Natural killer cell treated with Interleukin-12 subunit alpha and Interleukin-12 subunit beta and Interleukin-15 and Interleukin-18, amount 100 ng/mL, for 72 hours (primary cell): ENCODE results near the gene SLC26A11. TPM values are rescaled to one million over a fixed set of nuclear protein-coding genes. Genes with fewer than 3 reads are reported as not detected.
"Not testable (repeated sequence)": the region's sequence is repeated elsewhere in the genome, so short reads cannot be mapped to it uniquely, and the experiment has no call there.

ENCODE experiments used
- ATAC-seq, 2 donors: fragments of 150-1000 bp; cut with Tn5 transposase in 1 of 2; sonication (Bioruptor Pico), chemical (Tn5 transposase) in 1 of 2; 2 replicates each; pipeline ENCODE4 v1.10.0; 2021
- DNase-seq: peaks from one replicate; pipeline ENCODE4 v3.0.0; 2022; ENCODE audit warnings: low spot score
- H3K27ac Mint-ChIP-seq, 2 donors: 1 replicate in 1 of 2; 2 replicates in 1 of 2; pipeline ENCODE4 v1.8.0; 2022; ENCODE audit warnings: mixed read lengths in 2 of 2, mild to moderate bottlenecking in 1 of 2, moderate library complexity in 1 of 2
- H3K27me3 Mint-ChIP-seq, 2 donors: 1 replicate in 1 of 2; 2 replicates in 1 of 2; pipeline ENCODE4 v1.8.0; 2022; ENCODE audit warnings: mixed read lengths in 2 of 2
- H3K36me3 Mint-ChIP-seq: one replicate; pipeline ENCODE4 v1.8.0; 2022; ENCODE audit warnings: mixed read lengths
- H3K4me1 Mint-ChIP-seq, 2 donors: 1 replicate in 1 of 2; 2 replicates in 1 of 2; pipeline ENCODE4 v1.8.0; 2022; ENCODE audit warnings: low read depth in 2 of 2, mixed read lengths in 2 of 2, mild to moderate bottlenecking in 1 of 2
- H3K4me3 Mint-ChIP-seq: one replicate; pipeline ENCODE4 v1.8.0; 2022; ENCODE audit warnings: mixed read lengths
- H3K9me3 Mint-ChIP-seq: 2 replicates; pipeline ENCODE4 v1.8.0; 2022; ENCODE audit warnings: mixed read lengths
- total RNA-seq, 2 donors: library from RNA; stranded (reverse); gene quantifications; one replicate each; pipeline ENCODE4 v1.2.3, GENCODE V29; 2022

The SLC26A11 gene
- total RNA-seq, 2 donors from 2014 or later: 5.5 to 19.3 TPM

GRCh38 chr17:80258296-80258695 lies 38.1 kb downstream of the SLC26A11 start:
- not testable (repeated sequence) for H3K9me3 Mint-ChIP-seq, ATAC-seq, DNase-seq, H3K27me3 Mint-ChIP-seq, H3K36me3 Mint-ChIP-seq
- peak overlapping the region; percentile 100 for H3K27ac Mint-ChIP-seq
- peaks cover 57 to 60% of the 10 kb centered on the region in 2 donors for H3K4me1 Mint-ChIP-seq
- H3K4me3 Mint-ChIP-seq: peak overlapping the region; percentile 82

DNA sequence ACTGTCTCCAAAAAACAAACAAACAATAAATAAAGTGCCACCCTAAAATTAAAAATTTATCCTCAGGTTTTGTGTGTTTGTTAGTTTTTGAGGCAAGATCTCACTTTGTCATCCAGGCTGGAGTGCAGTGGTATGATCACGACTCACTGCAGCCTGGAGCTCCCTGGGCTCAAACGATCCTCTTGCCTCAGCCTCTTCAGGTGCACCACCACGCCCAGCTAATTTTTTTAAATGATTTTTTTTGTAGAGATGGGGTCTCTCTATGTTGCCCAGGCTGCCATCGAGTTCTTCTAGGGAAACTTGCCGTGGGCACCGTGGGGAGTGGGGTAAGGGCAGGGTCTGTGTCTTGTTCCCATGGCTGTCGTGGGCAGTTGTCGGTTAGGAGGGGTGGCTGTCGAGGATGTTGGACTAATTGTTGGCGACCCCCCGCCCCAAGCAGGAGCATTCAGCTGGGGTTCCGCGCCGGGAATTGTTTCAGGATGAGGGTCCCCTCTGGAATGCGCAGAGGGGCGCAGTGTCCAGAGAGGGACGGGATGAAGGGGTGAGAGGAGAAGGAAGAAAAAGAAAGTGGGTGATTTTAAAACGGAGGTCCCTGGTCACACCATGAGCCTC lies 39.3 kb downstream of the SLC26A11 start:
- no peaks in the 10 kb centered on the region for H3K9me3 Mint-ChIP-seq
- peak overlapping the region; percentile 100 for H3K27ac Mint-ChIP-seq
- no peak for ATAC-seq
- no peaks in the 10 kb centered on the region for H3K27me3 Mint-ChIP-seq
- no peak for DNase-seq
- H3K4me1 Mint-ChIP-seq: peaks cover 49 to 58% of the 10 kb centered on the region in 2 donors
- H3K36me3 Mint-ChIP-seq: peaks cover 4% of the 10 kb centered on the region
- peak overlapping the region; percentile 82 for H3K4me3 Mint-ChIP-seq

GRCh38 chr17:80260069-80260535 lies 39.9 kb downstream of the SLC26A11 start:
- peak overlapping the region; percentile 100 for H3K27ac Mint-ChIP-seq
- peak overlapping the region; percentile 82 for H3K4me3 Mint-ChIP-seq
- no peaks in the 10 kb centered on the region for H3K27me3 Mint-ChIP-seq
- H3K9me3 Mint-ChIP-seq: no peaks in the 10 kb centered on the region
- H3K4me1 Mint-ChIP-seq: peaks cover 43 to 53% of the 10 kb centered on the region in 2 donors
- peak; percentile 66 to 80 for ATAC-seq
- peak; percentile 91 for DNase-seq
- peaks cover 9% of the 10 kb centered on the region for H3K36me3 Mint-ChIP-seq

GRCh38 chr17:80260791-80261158 lies 40.5 kb downstream of the SLC26A11 start, which contains the start of gene RNF213:
Gene RNF213, plus strand, starts transcription at chr17:80260852. Its CDS starts 2,830 bp downstream, at chr17:80263682.
- H3K9me3 Mint-ChIP-seq: no peaks in the 10 kb centered on the region
- DNase-seq: peak; percentile 87
- peak; percentile 37 to 68 for ATAC-seq
- peaks cover 42 to 52% of the 10 kb centered on the region in 2 donors for H3K4me1 Mint-ChIP-seq
- peaks cover 15% of the 10 kb centered on the region for H3K36me3 Mint-ChIP-seq
- H3K27me3 Mint-ChIP-seq: no peaks in the 10 kb centered on the region
- H3K4me3 Mint-ChIP-seq: peak within 1 kb of the TSS; percentile 90
- H3K27ac Mint-ChIP-seq: peak within 1 kb of the TSS; percentile 100

DNA sequence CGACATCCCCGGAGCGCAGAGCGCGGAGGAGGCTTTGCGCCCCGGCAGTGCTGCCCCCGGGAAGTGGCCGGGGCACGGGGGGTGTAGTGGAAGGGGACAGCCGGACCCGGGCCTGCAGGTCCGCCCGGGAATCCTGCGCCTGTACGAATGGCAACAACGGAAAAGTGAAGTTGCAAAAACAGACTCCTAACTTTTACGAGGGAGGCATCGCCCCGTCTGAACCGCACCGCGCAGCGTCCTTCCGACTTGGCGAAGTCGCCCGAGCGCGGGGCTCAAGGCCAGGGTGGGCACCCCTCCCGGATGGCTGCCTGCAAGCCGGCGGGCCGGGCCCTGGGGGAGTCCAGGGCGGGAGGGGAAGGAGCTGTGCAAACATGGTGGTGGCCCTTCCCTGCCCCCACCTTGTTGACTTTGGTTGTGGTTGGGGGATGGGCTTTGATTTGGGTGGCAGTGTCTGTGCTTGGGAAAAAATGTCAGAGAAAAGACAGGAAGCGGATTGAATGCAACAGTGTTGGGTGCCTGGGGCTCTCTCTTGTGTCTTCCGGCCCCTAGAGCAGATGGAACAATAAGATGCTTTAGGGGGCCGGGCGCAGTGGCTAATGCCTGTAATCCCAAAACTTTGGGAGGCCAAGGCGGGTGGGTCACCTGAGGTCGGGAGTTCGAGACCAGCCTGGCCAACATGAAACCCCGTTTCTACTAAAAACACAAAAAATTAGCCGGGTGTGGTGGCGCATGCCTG lies 41.1 kb downstream of the SLC26A11 start:
- DNase-seq (peak; percentile 79), ATAC-seq (peak; percentile 11 to 25)
- Mint-ChIP-seq H3K4me1 (peaks cover 43 to 53% of the 10 kb centered on the region in 2 donors), H3K9me3 (no peaks in the 10 kb centered on the region), H3K36me3 (peaks cover 18% of the 10 kb centered on the region), H3K4me3 (peak overlapping the region; percentile 90), H3K27me3 (no peaks in the 10 kb centered on the region), H3K27ac (peak overlapping the region in 1 of 2 donors; percentile 97)

GRCh38 chr17:80261895-80262279 lies 41.7 kb downstream of the SLC26A11 start:
- Mint-ChIP-seq H3K9me3 (no peaks in the 10 kb centered on the region), H3K4me3 (peak overlapping the region; percentile 90), H3K27me3 (no peaks in the 10 kb centered on the region), H3K27ac (peak overlapping the region in 1 of 2 donors; percentile 97), H3K36me3 (peaks cover 18% of the 10 kb centered on the region), H3K4me1 (peaks cover 40 to 50% of the 10 kb centered on the region in 2 donors)
- no peak for DNase-seq
- no peak for ATAC-seq

GRCh38 chr17:80262291-80262690 lies 42.1 kb downstream of the SLC26A11 start:
- Mint-ChIP-seq H3K27ac (peak overlapping the region in 1 of 2 donors; percentile 97), H3K36me3 (peaks cover 19% of the 10 kb centered on the region), H3K4me1 (peaks cover 41 to 53% of the 10 kb centered on the region in 2 donors), H3K27me3 (no peaks in the 10 kb centered on the region), H3K4me3 (peak overlapping the region; percentile 90), H3K9me3 (no peaks in the 10 kb centered on the region)
- DNase-seq: no peak
- ATAC-seq: no peak

DNA sequence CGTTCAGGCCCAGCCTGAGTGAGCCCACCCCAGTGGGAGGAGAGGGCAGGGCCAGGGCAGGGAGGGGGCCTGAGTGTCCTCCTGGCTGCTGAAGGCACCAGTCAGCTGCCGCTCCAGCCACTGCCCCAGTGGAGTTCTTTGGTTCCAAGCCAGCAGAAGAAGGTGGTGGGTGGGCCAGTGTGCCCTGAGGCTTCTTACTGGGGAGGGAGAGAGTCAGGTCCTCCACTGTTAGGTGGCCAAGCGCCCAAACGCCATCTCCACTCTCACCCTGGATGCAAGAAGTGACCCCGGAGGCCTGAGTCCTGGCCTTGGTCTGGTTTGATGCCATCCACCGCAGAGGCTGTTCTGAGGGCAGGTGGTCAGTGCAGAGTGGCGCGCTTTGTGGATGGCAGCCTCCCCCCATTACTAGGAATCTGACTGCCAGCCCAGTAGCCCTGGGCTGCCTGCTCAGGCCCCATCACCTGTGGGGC lies 42.6 kb downstream of the SLC26A11 start:
- H3K27ac Mint-ChIP-seq: peak overlapping the region in 1 of 2 donors; percentile 97
- peaks cover 39 to 52% of the 10 kb centered on the region in 2 donors for H3K4me1 Mint-ChIP-seq
- ATAC-seq (no peak), DNase-seq (no peak)
- no peaks in the 10 kb centered on the region for H3K27me3 Mint-ChIP-seq
- H3K4me3 Mint-ChIP-seq: peak overlapping the region; percentile 90
- no peaks in the 10 kb centered on the region for H3K9me3 Mint-ChIP-seq
- H3K36me3 Mint-ChIP-seq: peaks cover 23% of the 10 kb centered on the region

DNA sequence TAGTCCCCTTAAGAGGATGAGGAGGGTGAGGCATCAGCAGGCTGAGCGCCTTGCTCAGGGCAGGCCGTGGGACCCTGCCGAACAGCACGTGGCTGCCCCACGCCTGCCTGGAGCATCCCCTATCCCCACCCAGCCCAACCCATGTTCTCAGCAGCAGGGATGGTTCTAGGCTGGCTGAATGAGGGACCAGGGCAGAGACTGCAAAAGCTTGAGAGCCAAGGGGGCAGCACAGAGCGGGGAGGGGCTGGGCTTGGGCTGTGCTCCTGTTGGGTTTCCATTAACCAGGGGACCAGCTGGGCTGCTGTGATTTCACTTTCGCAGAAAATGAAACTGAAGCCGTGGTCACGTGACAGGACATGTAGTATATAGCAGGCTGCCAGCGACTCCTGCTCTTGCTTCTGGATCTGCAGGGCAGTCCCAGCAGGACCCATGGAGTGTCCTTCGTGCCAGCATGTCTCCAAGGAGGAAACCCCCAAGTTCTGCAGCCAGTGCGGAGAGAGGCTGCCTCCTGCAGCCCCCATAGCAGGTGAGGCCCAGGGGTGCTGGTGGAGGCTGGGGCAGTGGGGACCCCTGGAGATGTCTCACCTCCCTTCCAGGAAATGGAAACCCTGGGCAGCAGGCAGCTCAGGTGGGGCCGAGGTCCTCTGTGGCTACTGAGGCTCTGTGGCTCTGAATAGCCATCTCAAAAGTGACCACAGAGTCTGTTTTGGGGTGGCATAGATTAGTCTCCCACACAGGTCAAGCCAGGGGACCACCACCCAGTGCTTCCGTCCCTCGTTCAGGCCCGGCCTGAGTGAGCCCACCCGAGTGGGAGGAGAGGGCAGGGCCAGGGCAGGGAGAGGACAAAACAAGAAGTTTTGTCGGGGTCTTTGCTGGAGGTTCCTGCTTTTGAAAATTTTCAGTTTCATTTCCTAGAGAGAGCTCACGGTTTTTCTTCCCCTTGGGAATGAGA lies 43.3 kb downstream of the SLC26A11 start:
- DNase-seq (peak; percentile 95), ATAC-seq (peak; percentile 57 to 75)
- H3K27ac Mint-ChIP-seq: no peak overlapping the region
- H3K4me3 Mint-ChIP-seq: peak overlapping the region; percentile 92
- no peaks in the 10 kb centered on the region for H3K9me3 Mint-ChIP-seq
- no peaks in the 10 kb centered on the region for H3K27me3 Mint-ChIP-seq
- H3K4me1 Mint-ChIP-seq: peaks cover 32 to 44% of the 10 kb centered on the region in 2 donors
- H3K36me3 Mint-ChIP-seq: peaks cover 23% of the 10 kb centered on the region

- H3K27ac Mint-ChIP-seq: no peak overlapping the region
- no peaks in the 10 kb centered on the region for H3K9me3 Mint-ChIP-seq
- peak; percentile 2 to 39 for ATAC-seq
- H3K36me3 Mint-ChIP-seq: peaks cover 23% of the 10 kb centered on the region
- peak; percentile 82 for DNase-seq
- no peaks in the 10 kb centered on the region for H3K27me3 Mint-ChIP-seq
- H3K4me3 Mint-ChIP-seq: peak overlapping the region; percentile 92
- H3K4me1 Mint-ChIP-seq: peaks cover 27 to 38% of the 10 kb centered on the region in 2 donors
Observed at GRCh38 chr17:80264205-80265075, 44.2 kb downstream of the SLC26A11 start.

DNA sequence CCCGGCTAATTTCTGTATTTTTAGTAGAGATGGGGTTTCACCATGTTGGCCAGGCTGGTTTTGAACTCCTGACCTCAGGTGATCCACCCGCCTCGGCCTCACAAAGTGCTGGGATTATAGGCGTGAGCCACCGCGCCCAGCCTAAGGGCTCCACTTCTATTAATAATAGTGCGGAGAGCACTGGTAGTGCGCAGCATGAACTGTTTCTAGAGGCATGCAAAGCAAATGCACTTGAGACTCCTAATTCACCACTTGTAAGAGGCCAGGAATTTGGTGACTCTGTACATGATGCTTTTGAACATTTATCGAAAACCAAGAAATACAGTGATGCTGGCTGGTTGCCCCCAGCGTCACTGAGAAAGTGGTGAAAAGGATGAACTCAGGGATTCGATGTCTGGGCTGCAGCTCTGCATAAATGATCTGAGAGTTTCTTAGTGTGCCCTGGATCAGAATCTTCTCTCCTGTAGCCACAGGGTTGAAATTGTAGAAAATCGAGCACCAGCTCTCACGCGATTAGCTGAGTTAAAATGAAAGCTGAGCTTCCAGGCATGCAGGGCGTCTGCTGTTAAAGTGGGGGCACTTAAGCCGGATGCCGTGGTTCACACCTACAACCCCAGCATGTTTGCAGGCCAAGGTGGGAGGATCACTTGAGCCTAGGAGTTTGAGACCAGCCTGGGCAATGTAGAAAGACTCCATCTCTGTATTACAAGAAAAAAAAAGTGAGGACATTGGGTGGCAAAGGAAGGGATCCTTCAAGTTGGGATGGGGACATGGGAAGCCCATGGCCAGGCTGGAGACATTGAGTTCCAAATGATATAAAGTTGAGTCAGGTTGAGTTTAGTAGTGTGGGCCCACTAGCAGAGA lies 45.2 kb downstream of the SLC26A11 start:
- peak; percentile 90 for DNase-seq
- Mint-ChIP-seq H3K4me3 (peak overlapping the region; percentile 92), H3K27me3 (no peaks in the 10 kb centered on the region), H3K9me3 (no peaks in the 10 kb centered on the region), H3K36me3 (peaks cover 23% of the 10 kb centered on the region), H3K4me1 (peaks cover 24 to 33% of the 10 kb centered on the region in 2 donors), H3K27ac (no peak overlapping the region)
- peak; percentile 61 to 62 for ATAC-seq

GRCh38 chr17:80267391-80267790 lies 47.2 kb downstream of the SLC26A11 start:
- no peak for ATAC-seq
- H3K4me1 Mint-ChIP-seq: peaks cover 18 to 20% of the 10 kb centered on the region in 2 donors
- no peak overlapping the region for H3K27ac Mint-ChIP-seq
- no peak for DNase-seq
- no peaks in the 10 kb centered on the region for H3K9me3 Mint-ChIP-seq
- H3K36me3 Mint-ChIP-seq: peaks cover 29% of the 10 kb centered on the region
- H3K4me3 Mint-ChIP-seq: no peak overlapping the region
- H3K27me3 Mint-ChIP-seq: no peaks in the 10 kb centered on the region
